SW480 (cell line): Measurements from ENCODE around the gene COL23A1.
A peak's percentile ranks its signal among the peaks of the same experiment; 100 is the strongest.
"Not testable (repeated sequence)": the region's sequence is repeated elsewhere in the genome, so short reads cannot be mapped to it uniquely, and the experiment has no call there.

Experiments
- DNase-seq: peaks from one replicate; pipeline ENCODE4 v3.0.0-alpha.2; 2016; ENCODE audit warnings: low spot score

The COL23A1 gene

GRCh38 chr5:178207917-178208280 is 382.3 kb downstream of the COL23A1 start:
- DNase-seq, result no peak

DNA sequence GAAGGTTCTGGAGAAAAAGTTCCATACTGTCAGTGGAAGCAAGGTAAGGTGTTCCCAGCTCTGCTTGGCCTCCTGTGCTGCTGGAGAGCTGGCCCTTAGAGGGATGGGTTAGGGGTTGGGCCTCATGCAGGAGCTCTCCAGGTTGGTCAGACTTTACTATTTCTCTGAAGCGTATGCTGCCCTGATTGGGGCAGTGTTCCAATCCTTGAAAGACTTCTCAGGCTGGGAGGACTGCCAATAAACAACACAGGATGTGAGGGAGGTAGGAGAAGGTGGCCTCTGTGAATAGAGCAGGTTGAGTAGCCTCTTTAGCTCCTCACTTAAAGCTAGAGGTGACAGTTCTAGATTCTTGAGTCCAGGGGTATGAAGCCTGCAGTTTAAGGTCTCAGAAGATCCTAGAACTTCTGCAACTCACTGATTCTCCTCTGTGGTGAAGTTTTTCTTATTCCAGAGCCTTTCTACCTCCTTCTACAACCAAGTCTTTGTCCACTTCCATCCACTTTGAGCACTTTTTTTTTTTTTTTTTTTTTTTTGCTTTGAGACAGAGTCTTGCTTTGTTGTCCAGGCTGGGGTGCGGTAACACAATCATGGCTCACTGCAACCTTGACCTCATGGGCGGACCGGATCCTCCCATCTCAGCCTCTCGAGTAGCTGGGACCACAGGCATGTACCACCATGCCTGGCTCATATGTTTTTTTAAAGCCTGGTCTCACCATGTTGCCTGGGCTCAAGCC is 382.8 kb downstream of the COL23A1 start:
- no peak for DNase-seq

- no peak for DNase-seq
These were observed 383.8 kb downstream of the COL23A1 start for GRCh38 chr5:178206166-178207101.

DNA sequence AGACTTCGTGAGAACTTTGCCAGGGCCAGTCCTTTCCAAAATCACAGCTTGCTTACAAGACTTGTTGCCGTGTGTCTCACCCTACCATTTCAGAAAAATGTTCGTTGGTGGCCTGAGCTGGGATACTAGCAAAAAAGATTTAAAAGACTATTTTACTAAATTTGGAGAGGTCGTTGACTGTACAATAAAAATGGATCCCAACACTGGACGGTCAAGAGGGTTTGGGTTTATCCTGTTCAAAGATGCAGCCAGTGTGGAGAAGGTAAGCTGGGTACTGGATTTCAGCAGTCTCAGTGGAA is 384.5 kb downstream of the COL23A1 start:
- DNase-seq, result no peak

GRCh38 chr5:178204935-178205748 is 385.1 kb downstream of the COL23A1 start:
- DNase-seq, result peak; percentile 58

DNA sequence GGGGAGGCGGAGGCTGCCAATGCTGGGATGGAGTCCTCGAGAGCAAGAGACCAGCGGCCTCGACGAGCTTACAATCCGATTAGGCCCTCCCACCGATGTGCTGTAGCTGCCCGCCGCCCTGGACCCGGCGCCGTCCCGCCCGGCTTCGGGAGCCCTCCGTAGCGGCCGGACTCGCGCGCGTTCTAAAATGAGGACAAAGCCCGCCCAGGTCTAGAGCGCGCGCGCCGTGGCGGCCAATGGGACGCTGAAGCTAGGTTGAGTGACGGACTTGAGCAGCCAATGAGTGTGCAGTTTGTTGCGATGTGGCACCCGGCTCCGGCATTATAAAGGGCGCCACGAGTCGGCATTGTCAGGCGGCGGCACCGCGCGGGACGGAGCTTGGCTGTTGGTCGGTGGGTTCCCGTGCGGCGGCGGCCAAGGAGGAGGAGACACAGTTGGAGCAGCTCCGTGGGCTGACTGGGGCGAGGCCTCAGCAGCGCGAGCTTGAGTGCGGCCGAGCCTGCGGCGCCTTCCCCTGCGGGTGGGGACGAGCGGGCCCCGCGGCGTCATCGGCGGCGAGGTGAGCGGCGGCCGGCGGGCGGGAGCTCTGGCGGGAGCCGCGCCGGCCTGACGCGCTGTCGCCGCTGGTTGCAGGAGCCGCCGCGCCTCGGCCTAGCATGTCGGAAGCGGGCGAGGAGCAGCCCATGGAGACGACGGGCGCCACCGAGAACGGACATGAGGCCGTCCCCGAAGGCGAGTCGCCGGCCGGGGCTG is 385.8 kb downstream of the COL23A1 start, which contains the start of gene HNRNPAB:
Gene HNRNPAB, plus strand, starts transcription at position 352 of the 753 bp plus-strand sequence. Its CDS starts 305 bp downstream, at position 657.
- peak; percentile 94 for DNase-seq

DNA sequence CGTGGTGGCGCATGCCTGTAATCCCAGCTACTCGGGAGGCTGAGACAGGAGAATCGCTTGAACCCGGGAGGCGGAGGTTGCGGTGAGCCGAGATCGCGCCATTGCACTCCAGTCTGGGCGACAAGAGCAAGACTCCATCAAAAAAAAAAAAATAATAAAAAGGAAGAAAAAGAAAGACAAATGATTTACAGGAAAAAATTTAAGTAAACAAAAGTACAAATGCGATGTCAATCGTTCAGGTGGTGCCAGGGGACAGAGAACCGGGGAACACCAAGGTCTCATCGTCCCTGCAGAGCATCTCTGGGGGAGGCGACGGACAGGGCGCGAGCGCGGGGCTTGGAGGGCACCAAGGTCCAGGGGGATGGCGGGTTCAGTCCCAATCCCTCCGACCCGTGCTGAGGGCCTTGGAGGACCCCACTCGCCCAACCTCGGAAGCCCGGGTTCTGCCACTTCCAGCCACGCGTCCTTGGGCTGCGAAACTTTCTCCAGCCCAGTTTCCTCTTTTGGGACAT is 386.5 kb downstream of the COL23A1 start:
- no peak for DNase-seq

DNA sequence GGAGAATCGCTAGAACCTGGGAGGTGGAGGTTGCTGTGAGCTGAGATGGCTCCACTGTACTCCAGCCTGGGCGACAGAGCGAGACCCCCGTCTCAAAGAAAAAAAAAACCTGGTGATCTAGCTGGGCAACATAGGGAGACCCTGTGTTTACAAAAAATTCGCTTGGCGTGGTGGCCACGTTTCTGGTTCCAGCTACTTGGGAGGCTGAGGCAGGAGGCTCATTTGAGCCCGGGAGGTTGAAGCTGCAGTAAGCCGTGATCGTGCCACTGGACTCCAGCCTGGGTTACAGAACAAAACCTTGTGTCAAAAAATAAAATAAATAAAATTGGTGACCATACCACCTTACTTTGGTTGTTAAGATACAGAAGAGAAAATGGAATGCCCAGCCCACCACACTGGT is 387.7 kb downstream of the COL23A1 start:
- DNase-seq, result no peak

GRCh38 chr5:178201927-178202235 is 388.3 kb downstream of the COL23A1 start:
- DNase-seq, result no peak

GRCh38 chr5:178201221-178201926 is 388.8 kb downstream of the COL23A1 start:
- DNase-seq, result no peak

DNA sequence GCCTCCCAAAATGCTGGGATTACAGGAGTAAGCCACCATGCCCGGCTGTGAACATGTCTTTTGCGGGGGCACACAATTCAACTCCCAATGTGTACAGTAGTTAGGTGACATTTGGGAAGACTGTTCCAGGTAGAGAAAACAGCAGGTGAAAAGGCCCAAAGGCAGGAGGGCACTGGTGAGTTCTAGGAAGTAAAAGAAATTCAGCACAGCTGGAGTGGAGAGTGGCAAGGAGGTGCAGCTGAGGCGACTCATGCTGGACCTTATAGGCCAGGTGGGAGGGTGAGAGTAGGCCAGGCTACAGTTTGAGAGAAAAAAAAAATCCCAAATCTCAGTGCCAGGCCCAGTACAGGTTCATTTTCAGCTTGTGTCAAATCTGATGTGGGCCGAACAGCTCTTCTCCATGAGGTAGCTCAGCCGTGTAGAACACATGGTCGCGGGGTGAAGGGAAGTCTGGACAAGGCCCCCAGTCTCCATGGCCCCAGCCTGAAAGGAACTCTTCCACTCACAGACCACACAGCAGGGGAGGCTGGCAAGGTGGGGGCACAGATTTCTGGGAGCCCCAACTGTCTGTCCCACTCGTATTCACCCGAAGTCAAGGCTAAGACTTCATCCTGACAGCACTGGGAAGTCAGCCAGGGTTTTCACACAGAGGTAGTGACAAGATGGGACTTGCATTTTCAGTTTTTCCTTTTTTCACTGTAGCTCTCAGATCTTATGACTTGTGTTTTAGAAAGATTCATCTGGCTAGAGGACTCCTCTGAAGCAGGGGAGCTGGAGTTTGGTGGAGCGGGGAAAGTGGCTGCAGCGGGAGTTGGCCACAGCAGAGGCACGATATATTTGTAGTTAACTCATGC is 390.4 kb downstream of the COL23A1 start:
- DNase-seq, result no peak

GRCh38 chr5:178198706-178199105 is 391.5 kb downstream of the COL23A1 start:
- no peak for DNase-seq

GRCh38 chr5:178198151-178198550 is 392.0 kb downstream of the COL23A1 start:
- DNase-seq, result not testable (repeated sequence)

- DNase-seq, result no peak
These were observed 393.2 kb downstream of the COL23A1 start for GRCh38 chr5:178196986-178197385.

- no peak for DNase-seq
These were observed 393.8 kb downstream of the COL23A1 start for GRCh38 chr5:178196281-178196812.

GRCh38 chr5:178194026-178194425 is 396.2 kb downstream of the COL23A1 start:
- DNase-seq, result no peak

DNA sequence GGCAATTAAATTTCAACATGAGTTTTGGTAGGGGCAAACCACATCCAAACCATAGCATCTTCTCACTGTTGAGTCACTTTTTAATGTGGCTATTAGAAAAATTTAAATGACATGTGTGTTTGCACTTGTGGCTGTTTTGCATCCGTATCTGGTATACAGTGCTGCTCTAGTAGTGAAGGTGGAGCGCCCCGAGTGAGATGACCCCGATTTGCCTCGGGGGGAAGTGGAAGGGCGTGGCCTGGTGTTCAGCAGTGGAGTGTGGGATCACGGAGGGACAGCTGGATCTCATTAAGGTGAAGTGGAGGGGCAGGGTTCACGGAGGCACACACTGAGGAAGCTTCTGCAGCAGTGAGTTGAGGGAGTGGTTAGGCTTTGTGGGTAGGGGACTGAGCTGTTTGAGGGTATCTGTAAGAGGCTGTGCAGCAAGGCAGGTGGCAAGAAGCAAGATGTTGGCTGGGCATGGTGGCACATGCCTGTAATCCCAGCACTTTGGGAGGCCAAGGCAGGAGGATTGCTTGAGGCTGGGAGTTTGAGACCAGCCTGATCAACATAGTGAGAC is 396.9 kb downstream of the COL23A1 start:
- DNase-seq, result no peak

DNA sequence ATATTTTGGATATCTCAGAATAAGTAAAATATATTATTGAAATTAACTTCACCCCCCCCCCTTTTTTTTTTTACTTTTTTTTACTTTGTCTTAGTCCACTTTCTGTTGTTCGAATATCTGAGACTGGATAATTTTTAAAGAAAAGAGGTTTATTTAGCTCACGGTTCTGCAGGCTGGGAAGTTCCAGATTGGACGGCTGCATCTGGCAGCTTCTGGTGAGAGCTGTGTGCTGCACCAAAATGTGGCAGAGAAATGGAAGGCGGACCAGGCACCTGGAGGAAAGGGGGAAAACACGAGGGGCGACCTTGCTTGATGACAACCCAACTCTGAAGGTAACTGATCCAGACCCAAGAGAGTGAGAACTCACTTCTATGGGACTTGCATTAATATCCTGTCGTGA is 397.4 kb downstream of the COL23A1 start:
- DNase-seq, result no peak

DNA sequence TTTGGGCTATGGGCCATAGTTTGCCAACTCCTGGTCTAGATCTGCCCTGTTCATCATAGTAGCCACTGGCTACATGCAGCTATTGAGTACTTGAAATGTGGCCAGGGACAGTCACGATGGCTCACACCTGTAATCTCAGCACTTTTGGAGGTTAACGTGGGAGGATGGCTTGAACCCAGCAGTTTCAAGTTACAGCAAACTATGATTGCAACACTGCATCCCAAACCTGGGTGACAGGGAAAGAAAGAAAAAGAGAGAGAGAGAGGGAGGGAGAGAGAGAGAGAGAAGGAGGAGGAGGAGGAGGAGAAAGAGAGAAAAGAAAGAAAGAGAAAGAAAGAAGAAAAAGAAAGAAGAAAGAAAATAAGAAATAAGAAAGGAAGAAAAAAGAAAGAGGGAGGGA is 397.9 kb downstream of the COL23A1 start:
- no peak for DNase-seq
